Neural crest cell (in vitro differentiated cells): ENCODE results near the gene C1orf198. TPM values are rescaled to one million over a fixed set of nuclear protein-coding genes. Genes with fewer than 3 reads are reported as not detected.

ENCODE experiments used
- DNase-seq: peaks from one replicate; pipeline ENCODE4 v3.0.0; 2021; ENCODE audit warnings: low read depth, mixed read lengths, low spot score
- H3K27ac Mint-ChIP-seq: one replicate; pipeline ENCODE4 v1.8.0; 2021; ENCODE audit warnings: mild to moderate bottlenecking, mixed read lengths; ENCODE audit not compliant: unreplicated experiment
- H3K27me3 Mint-ChIP-seq: 2 replicates; pipeline ENCODE4 v1.8.0; 2021; ENCODE audit warnings: low read depth, mild to moderate bottlenecking, mixed read lengths
- H3K36me3 Mint-ChIP-seq: 2 replicates; pipeline ENCODE4 v1.8.0; 2021; ENCODE audit warnings: low read depth, mild to moderate bottlenecking, mixed read lengths
- H3K4me1 Mint-ChIP-seq: 2 replicates; pipeline ENCODE4 v1.8.0; 2021; ENCODE audit warnings: mixed read lengths
- H3K4me3 Mint-ChIP-seq: one replicate; pipeline ENCODE4 v1.8.0; 2021; ENCODE audit warnings: mild to moderate bottlenecking, mixed read lengths
- H3K9me3 Mint-ChIP-seq: 2 replicates; pipeline ENCODE4 v1.8.0; 2021; ENCODE audit warnings: mixed read lengths
- total RNA-seq: library from RNA; stranded (reverse); gene quantifications from 2 replicates; pipeline ENCODE4 v1.2.1, GENCODE V29; 2021
- TF ChIP-seq, protein P1 (sequence below): fragments of 200-600 bp; sonication (generic); conservative IDR thresholded peaks from 2 replicates; pipeline ENCODE4 v1.5.0; 2021; ENCODE audit warnings: antibody characterized with exemption, mild to moderate bottlenecking

C1orf198 gene
- total RNA-seq, 1 donor from 2014 or later: 73.5 TPM

DNA sequence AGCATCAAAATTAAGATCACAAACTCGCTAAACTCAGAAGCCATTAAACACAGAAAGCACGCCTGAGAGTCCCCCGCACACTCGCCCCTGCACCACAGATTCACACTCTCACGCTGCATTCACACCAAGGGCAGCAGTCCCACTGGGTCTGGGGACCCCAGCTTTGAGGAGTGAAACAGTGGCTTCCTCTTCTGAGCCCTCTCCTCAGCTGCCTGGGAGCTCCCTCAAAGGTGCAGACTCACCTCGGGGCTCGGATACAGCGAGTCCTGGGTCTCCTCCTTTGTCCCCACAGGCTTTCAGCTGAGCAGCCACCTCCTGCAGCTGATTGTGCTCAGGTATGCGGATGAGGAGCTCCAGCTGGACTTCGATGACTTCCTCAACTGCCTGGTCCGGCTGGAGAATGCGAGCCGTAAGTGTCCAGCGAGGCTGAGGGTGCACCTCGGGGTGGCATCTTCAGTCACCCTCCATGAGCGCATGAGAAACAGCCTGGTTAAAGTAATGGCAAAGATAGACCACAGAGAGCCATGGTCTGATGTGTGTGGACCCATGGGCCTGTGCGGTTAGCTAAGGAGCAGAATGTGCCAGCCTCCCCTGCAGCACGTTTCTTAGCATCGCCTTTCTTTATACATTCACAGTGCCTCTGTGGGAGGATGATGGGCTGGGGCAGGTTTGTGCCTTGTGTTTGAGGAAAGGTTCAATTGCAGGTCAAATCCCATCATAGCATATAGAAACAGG is 73.3 kb downstream of the C1orf198 start:
- Mint-ChIP-seq H3K9me3 (no peaks in the 10 kb centered on the region), H3K27ac (no peak overlapping the region), H3K27me3 (no peaks in the 10 kb centered on the region), H3K4me1 (peaks cover 20% of the 10 kb centered on the region), H3K36me3 (no peaks in the 10 kb centered on the region), H3K4me3 (no peak overlapping the region)
- TF ChIP-seq, protein P1, sequence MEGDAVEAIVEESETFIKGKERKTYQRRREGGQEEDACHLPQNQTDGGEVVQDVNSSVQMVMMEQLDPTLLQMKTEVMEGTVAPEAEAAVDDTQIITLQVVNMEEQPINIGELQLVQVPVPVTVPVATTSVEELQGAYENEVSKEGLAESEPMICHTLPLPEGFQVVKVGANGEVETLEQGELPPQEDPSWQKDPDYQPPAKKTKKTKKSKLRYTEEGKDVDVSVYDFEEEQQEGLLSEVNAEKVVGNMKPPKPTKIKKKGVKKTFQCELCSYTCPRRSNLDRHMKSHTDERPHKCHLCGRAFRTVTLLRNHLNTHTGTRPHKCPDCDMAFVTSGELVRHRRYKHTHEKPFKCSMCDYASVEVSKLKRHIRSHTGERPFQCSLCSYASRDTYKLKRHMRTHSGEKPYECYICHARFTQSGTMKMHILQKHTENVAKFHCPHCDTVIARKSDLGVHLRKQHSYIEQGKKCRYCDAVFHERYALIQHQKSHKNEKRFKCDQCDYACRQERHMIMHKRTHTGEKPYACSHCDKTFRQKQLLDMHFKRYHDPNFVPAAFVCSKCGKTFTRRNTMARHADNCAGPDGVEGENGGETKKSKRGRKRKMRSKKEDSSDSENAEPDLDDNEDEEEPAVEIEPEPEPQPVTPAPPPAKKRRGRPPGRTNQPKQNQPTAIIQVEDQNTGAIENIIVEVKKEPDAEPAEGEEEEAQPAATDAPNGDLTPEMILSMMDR: no peak
- no peak for DNase-seq

DNA sequence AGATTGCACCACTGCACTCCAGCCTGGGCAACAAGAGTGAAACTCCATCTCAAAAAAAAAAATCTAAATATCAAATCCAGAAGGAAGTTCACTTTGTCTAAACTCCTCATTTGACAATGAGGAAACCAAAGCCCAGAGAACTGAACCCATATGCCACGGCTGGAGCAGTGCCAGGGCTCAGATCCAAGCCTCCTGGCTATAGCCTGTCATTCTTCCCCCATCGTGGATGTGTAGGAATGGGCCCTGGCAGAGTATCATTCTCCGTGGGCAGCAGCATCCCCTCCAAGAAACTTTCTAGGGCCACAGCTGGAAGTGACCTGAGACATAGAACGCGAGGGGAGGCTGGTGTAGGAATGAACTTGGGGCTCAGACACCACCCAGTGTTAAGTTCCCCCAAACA is 73.9 kb downstream of the C1orf198 start:
- Mint-ChIP-seq H3K27ac (no peak overlapping the region), H3K4me3 (no peak overlapping the region), H3K9me3 (no peaks in the 10 kb centered on the region), H3K27me3 (no peaks in the 10 kb centered on the region), H3K4me1 (peaks cover 20% of the 10 kb centered on the region), H3K36me3 (no peaks in the 10 kb centered on the region)
- DNase-seq: no peak
- TF ChIP-seq, protein P1: no peak

DNA sequence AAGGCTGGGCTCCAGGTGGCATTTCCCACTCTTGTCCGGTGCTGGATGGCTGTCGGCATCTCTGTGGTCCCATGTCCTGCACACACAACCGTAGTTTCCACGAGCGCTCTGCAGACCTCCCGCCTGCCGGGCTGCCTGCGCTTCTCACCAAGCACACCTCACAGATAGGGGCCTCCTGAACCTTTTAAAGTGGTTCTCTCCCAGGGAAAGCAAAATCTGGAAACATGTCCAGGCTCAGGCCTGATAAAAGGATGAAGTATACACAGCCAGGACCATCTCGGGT is 74.9 kb downstream of the C1orf198 start:
- DNase-seq: no peak
- no peak overlapping the region for H3K4me3 Mint-ChIP-seq
- no peaks in the 10 kb centered on the region for H3K27me3 Mint-ChIP-seq
- no peak overlapping the region for H3K27ac Mint-ChIP-seq
- H3K9me3 Mint-ChIP-seq: no peaks in the 10 kb centered on the region
- no peaks in the 10 kb centered on the region for H3K36me3 Mint-ChIP-seq
- H3K4me1 Mint-ChIP-seq: peaks cover 14% of the 10 kb centered on the region
- TF ChIP-seq, protein P1: no peak

DNA sequence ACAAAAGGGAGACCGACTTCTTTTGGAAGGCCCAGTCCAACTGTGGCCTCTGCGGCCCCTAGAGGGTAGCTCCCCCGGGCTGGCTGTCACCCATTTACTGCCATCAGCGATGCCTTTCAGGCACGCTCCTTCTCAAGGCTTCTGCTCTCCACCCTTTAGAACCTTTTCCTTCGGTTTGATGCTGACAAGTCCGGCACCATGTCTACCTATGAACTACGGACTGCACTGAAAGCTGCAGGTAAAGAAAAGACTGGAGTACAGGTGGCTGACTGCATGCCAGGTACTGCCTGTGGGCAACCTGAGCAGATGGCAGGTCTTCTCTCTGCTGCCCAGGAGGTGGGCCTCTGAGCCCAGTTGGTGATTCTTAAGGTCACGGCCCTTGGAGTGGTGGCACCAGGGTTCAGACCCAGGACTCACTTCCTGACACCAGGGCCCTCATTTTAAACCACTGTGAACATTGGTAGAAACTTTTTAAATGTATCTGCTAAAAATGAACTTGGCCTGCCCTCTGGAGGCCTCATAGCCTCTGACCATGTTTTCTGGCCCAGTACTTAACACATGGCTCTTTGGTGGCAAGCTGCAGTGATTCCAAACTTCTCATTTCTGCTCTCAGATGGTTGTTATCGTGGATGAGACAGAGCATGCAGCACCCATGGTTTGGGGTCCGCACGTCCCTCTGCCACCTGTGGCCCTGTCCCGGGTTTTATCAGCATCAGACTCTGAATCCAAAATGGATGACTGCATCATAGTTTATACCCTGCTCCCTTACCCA is 75.4 kb downstream of the C1orf198 start:
- H3K27me3 Mint-ChIP-seq: no peaks in the 10 kb centered on the region
- peaks cover 11% of the 10 kb centered on the region for H3K4me1 Mint-ChIP-seq
- no peaks in the 10 kb centered on the region for H3K36me3 Mint-ChIP-seq
- no peak overlapping the region for H3K27ac Mint-ChIP-seq
- H3K9me3 Mint-ChIP-seq: no peaks in the 10 kb centered on the region
- H3K4me3 Mint-ChIP-seq: no peak overlapping the region
- DNase-seq: no peak
- TF ChIP-seq, protein P1: peak; percentile 39

DNA sequence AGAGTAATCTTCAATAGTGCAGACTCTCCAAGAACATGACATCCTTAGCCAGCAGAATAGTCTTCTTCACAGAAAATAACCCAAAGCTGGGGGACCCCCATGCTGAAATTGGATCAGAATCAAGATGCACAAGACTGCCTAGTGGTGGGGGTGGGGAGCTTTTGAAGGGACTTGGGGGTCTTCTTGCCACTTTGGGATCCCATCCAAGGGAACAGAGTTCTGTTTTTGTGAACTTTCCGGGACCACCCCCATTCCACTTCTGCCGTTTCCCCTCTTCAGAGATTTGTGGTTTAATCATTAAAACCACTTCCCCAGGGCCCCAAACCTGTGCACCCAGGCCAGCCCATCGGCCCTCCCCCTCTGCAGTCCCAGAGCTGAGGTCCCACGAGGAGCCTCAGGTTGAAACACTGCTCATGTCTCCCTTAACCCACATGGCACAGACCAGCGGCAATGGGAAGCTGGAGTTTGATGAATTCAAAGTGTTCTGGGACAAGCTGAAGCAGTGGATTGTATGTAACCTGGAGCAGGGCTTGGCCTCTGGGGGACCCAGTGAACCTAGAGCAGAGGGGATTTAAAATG is 76.2 kb downstream of the C1orf198 start:
- no peak overlapping the region for H3K4me3 Mint-ChIP-seq
- H3K9me3 Mint-ChIP-seq: no peaks in the 10 kb centered on the region
- no peak for DNase-seq
- no peaks in the 10 kb centered on the region for H3K27me3 Mint-ChIP-seq
- TF ChIP-seq, protein P1: no peak
- H3K27ac Mint-ChIP-seq: peak overlapping the region; percentile 90
- H3K36me3 Mint-ChIP-seq: no peaks in the 10 kb centered on the region
- H3K4me1 Mint-ChIP-seq: peaks cover 11% of the 10 kb centered on the region
